GM18909 (cell line): ENCODE results near the gene RGMB.

Experiments used
- ATAC-seq: cut with Tn5 transposase; IDR thresholded peaks from one replicate; pipeline ENCODE4 v1.9.1; 2021; ENCODE audit warnings: mild to moderate bottlenecking; ENCODE audit not compliant: unreplicated experiment, poor library complexity

Gene RGMB

GRCh38 chr5:98783051-98783649 is 9.7 kb downstream of the RGMB start:
- ATAC-seq = no peak

- ATAC-seq = no peak
Measured at GRCh38 chr5:98784411-98784810, 10.9 kb downstream of the RGMB start.

GRCh38 chr5:98785244-98785643 is 11.8 kb downstream of the RGMB start:
- ATAC-seq = no peak

- no peak for ATAC-seq
Measured at GRCh38 chr5:98786191-98786853, 12.9 kb downstream of the RGMB start.

- ATAC-seq = no peak
Measured at GRCh38 chr5:98787131-98787719, 13.8 kb downstream of the RGMB start.

GRCh38 chr5:98789029-98789428 is 15.6 kb downstream of the RGMB start:
- ATAC-seq = no peak

- no peak for ATAC-seq
Measured at GRCh38 chr5:98791001-98791519, 17.6 kb downstream of the RGMB start.

- ATAC-seq = no peak
Measured at GRCh38 chr5:98791898-98792580, 18.6 kb downstream of the RGMB start.

- ATAC-seq = no peak
Measured at GRCh38 chr5:98793223-98793622, 19.8 kb downstream of the RGMB start.

- no peak for ATAC-seq
Measured at GRCh38 chr5:98794001-98794400, 20.5 kb downstream of the RGMB start.

- no peak for ATAC-seq
Measured at GRCh38 chr5:98794414-98795080, 21.1 kb downstream of the RGMB start.

- no peak for ATAC-seq
Measured at GRCh38 chr5:98795243-98795642, 21.8 kb downstream of the RGMB start.

GRCh38 chr5:98796197-98796972 is 22.9 kb downstream of the RGMB start:
- peak; percentile 89 for ATAC-seq

GRCh38 chr5:98798371-98798770 is 24.9 kb downstream of the RGMB start:
- no peak for ATAC-seq

GRCh38 chr5:98798847-98799246 is 25.4 kb downstream of the RGMB start:
- no peak for ATAC-seq

GRCh38 chr5:98804066-98804465 is 30.6 kb downstream of the RGMB start:
- no peak for ATAC-seq

- ATAC-seq = no peak
Measured at GRCh38 chr5:98805070-98805469, 31.6 kb downstream of the RGMB start.

- ATAC-seq = no peak
Measured at GRCh38 chr5:98807806-98808205, 34.3 kb downstream of the RGMB start.

GRCh38 chr5:98810206-98810605 is 36.7 kb downstream of the RGMB start:
- no peak for ATAC-seq

GRCh38 chr5:98813755-98814154 is 40.3 kb downstream of the RGMB start:
- peak; percentile 62 for ATAC-seq
